Measurements from ENCODE around the gene PTPN21. TPM values are rescaled to one million over a fixed set of nuclear protein-coding genes. Genes with fewer than 3 reads are reported as not detected.

Gene PTPN21
- total and polyA plus RNA-seq, 4 experiments from 2014 or later, result not detected

Other genes starting within 250 kb of the PTPN21 start
- not detected for gene KCNK10, start 231.7 kb downstream of the PTPN21 start, total RNA-seq
- gene KCNK10, start 231.7 kb downstream of the PTPN21 start, polyA plus RNA-seq, result not detected
- 1 to 10 TPM; 3.4 to 3.7 TPM for gene SPATA7, start 169.3 kb downstream of the PTPN21 start, total RNA-seq
- gene SPATA7, start 169.3 kb downstream of the PTPN21 start, polyA plus RNA-seq, result 1 to 10 TPM; 4.2 to 8.5 TPM
- 10 to 100 TPM; 43.4 to 51.8 TPM for gene ZC3H14, start 8.0 kb upstream of the PTPN21 start, total RNA-seq
- 10 to 100 TPM; 38.4 to 54.6 TPM for gene ZC3H14, start 8.0 kb upstream of the PTPN21 start, polyA plus RNA-seq
- gene EML5, start 237.9 kb upstream of the PTPN21 start, total RNA-seq, result 1 to 10 TPM; 5.5 to 5.6 TPM
- under 1 TPM; 0.46 to 0.79 TPM for gene EML5, start 237.9 kb upstream of the PTPN21 start, polyA plus RNA-seq